HG03159 (cell line): Measurements from ENCODE around the gene SCUBE3.

ENCODE experiments used
- ATAC-seq: cut with Tn5 transposase; IDR thresholded peaks from one replicate; pipeline ENCODE4 v1.9.1; 2021; ENCODE audit warnings: mild to moderate bottlenecking, moderate library complexity; ENCODE audit not compliant: unreplicated experiment

SCUBE3 gene

DNA sequence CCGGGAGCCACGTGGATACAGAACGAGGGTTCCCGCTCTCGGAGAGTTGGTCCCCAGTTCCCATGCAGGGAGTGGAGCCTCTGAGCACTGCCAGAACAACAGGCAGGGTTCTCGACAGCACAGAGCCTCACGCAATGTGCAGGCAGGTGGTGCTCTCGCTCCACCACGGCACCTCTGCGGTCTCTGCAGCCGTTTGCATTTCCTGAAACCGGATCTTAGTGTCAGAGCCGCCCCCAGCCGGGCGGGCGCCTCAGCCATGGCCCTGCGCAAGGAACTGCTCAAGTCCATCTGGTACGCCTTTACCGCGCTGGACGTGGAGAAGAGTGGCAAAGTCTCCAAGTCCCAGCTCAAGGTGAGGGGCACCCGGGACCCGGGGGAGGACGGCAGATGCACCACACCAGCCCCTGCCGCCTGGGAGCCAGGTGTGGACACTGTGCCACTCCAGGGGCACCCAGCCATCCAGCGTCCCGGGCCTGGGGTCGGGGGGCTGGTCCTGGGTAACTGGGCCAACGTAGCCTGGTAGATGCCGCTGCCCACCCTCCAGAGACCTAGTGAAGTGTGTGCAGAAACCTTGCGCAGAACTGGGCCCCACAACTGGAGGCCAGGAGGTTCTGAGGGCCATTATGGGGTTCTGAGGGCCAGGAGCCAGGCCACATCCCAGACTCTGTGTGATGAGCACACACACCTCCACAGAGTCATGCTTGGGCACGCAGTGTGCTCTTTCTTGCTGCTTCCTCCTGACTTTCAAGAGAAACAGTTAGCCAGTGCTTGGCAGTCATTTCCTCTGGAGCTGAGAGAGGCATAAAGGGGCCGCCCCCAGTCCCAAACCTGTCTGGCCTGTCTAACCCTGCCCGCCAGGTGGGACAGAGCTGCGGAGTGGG is 84.1 kb downstream of the SCUBE3 start, which contains the start of gene DEF6:
DEF6 (plus strand) TSS at position 218 of the 881 bp plus-strand sequence; CDS start at position 257, 39 bp downstream.
- peak; percentile 74 for ATAC-seq

DNA sequence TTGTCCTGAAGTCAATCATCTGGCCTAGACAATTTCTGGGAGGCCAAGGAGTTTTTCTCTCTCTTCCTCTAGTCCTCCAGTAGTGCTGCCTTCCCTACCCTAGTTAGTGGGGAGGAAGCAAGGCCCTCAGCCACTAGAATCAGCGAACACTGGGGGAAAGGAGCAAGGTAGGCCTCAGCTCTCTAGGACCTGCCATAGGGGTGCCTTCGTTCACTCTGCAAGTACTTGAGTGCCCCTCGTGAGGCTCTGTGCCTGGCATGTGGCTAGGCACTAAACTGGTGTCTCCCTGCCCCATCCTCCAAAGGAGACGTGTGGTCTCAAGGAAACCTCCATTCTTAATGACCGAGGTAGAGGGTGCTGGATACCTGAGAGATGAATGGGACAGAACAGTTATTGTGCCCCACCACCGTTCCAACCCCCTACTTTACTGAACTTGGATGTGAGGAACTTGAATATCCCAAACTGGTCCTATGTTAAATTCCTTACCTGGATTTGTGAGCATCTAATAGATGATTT is 84.9 kb downstream of the SCUBE3 start:
- ATAC-seq = no peak

DNA sequence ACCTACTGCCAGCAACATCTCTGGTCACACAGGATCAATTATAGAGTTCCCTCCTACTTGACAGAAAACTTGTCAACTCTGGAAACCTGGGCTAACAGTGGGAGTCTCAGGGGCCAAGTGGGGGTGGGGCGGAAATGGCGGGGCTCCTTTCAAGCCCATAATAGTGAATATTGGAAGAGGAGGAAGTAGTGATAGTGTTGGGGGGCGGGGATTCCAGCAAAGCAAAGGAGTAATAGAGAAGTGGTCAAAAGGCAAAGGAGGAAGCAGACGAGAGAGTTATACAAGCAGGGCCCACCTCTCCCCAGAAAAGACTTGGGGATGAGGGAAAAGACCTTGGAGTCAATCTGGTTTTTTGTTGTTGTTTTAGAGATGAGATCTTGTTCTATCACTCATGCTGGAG is 85.9 kb downstream of the SCUBE3 start:
- no peak for ATAC-seq

DNA sequence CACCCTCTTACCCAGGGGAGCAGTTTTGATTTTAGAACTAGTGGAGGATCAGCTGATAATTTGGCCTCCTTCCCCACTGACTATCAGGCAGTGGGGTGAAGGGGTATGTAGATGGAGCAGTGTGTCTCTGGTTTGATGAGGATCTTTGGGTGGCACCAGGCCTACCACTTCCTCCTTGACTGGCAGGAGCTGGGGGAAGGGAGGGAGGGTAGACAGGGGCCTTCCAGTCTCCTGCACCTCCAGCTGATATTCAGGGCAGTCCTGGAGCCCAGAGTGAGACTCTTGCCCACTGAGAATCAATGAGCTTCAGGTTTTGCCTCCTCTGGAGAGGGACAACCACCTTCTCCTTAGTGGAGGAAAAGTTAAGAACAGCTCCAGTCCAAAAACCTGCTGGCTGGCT is 87.1 kb downstream of the SCUBE3 start:
- no peak for ATAC-seq
